HG02885 (cell line): ENCODE results near the gene CFAP141.
"Not testable (repeated sequence)": the region's sequence is repeated elsewhere in the genome, so short reads cannot be mapped to it uniquely, and the experiment has no call there.

Experiments
- ATAC-seq: cut with Tn5 transposase; IDR thresholded peaks from one replicate; pipeline ENCODE4 v1.9.1; 2021; ENCODE audit warnings: mild to moderate bottlenecking; ENCODE audit not compliant: unreplicated experiment, poor library complexity

The CFAP141 gene

GRCh38 chr1:154212083-154212482 is 6.0 kb upstream of the CFAP141 start:
- ATAC-seq, result no peak

GRCh38 chr1:154208677-154209388 is 2.7 kb upstream of the CFAP141 start:
- ATAC-seq, result no peak

DNA sequence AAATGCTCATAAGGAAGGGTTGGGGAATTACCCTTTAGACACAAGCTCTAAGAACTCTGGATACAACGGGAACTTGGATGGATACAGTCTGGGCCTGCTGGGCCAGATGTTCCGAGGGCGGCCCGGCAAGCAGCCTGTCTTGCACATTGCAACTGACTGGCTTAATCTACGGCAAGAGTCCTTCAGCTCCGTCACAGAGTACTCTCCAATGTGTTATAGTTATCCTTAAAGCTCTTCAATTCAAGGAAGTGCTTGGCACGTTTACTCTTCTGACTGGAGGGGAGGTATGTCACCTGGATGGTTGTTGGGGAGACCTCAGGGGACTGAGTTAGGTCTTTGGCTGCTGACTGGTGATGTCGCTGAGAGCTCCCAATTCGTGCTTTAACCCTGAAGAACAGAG is 1.1 kb upstream of the CFAP141 start:
- no peak for ATAC-seq

- not testable (repeated sequence) for ATAC-seq
Observed at GRCh38 chr1:154205778-154206177, 355 bp downstream of the CFAP141 start.

GRCh38 chr1:154199563-154199879 is 6.6 kb downstream of the CFAP141 start:
- ATAC-seq, result no peak

GRCh38 chr1:154198756-154199562 is 7.2 kb downstream of the CFAP141 start:
- no peak for ATAC-seq

DNA sequence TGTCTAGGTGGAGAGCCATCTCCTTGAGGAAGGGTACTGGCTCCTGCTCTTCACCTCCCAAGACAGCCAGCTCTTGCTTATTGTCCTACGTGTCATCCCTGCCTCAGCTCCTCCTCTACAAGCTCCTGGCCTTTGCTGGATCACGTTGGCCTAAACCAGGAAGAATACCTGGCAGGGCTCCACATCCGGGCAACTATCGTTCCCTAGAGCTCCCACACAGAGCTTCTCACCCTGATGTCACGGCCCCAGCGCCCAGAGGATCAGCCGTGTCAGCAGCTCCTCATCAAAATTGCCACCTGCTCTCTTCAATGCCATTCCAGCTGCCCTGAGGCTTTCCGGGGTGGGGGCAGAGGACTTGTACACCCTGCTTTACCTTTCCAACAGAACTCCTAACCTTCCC is 12.3 kb downstream of the CFAP141 start:
- ATAC-seq, result no peak

DNA sequence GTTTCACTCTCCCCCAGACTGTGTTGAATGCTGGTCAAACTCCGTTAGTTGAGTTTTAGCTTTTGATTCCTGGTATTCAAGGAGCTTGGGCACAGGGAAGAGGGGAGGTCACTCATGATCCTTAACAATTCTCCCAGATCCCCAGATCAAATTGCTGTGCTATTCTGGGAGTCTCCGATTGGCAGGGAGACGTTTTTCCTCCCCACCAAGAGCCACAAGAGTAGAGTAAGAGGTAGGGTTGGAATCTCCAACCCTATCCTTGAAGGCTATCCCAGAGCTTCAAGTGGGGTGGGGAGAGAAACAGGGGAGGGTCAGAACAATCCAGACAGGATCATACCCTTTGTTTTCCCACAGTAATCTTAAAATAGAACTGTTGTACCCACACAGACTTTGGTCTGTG is 13.7 kb downstream of the CFAP141 start:
- no peak for ATAC-seq

- no peak for ATAC-seq
Observed at GRCh38 chr1:154191990-154192461, 14.1 kb downstream of the CFAP141 start, which contains the start of gene TPM3. Gene TPM3 (minus strand): TSS chr1:154192100. CDS start chr1:154192018, 82 bp downstream.

GRCh38 chr1:154190550-154190949 is 15.6 kb downstream of the CFAP141 start:
- ATAC-seq, result no peak

GRCh38 chr1:154186852-154187501 is 19.2 kb downstream of the CFAP141 start:
- no peak for ATAC-seq

DNA sequence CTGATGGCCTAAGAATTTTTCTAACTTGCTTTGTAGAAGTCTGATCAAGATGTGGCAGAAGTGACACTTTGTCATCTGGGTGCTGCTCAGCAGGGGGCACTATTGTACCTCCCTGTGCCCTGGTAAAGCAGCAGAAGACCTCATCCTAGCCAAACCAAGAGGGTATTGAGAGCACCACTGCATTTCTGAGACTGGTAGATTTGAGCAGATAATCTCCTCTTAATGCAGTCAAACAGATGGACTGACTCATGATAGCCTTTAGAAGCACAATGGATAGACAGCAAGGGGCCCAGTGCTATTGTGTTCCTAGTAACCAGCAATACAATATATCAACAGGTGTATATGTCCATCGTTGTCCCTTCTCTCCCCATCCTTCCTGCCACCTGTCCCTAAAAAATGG is 20.0 kb downstream of the CFAP141 start:
- no peak for ATAC-seq

DNA sequence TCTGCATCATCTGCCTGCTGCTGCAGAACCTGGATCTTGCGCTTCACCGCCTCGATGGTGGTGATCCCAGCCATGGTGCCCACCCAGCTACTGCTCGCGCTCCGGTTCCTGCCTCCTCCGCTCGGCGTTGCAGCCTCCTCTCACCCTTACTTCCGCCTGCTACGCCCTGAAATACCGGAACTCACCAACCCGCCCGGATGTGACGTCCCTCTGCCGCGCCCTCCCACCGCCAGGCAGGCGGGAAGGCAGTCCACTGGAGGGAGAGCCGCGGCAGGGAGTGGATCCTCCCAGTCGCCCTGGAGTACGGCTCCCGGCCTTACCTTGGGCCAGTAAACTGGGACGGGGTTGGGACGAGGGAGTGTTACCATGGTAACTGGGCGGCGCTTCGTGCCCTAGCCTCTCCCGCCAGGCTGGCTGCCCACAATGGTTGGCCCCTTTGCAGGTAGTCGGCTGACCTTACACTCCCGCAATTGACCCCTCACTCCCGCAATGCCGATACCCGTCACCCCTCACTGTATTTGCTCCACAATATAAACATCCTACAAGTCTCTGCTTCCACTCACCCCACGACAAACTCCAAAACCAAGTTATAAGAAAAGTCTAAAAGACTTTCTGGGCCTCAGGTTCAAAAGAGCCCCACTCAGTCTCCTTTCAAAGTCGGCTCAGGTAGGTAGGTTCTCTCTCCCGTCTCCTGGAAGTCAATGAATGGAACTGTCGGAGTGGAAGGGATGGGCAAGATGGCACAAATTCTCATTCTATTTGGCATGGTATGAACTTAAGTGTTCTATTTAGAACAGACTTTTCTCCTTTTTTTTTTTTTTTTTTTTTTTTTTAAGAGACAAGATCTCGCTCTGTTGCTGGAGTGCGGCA is 22.9 kb downstream of the CFAP141 start:
- peak; percentile 80 for ATAC-seq

DNA sequence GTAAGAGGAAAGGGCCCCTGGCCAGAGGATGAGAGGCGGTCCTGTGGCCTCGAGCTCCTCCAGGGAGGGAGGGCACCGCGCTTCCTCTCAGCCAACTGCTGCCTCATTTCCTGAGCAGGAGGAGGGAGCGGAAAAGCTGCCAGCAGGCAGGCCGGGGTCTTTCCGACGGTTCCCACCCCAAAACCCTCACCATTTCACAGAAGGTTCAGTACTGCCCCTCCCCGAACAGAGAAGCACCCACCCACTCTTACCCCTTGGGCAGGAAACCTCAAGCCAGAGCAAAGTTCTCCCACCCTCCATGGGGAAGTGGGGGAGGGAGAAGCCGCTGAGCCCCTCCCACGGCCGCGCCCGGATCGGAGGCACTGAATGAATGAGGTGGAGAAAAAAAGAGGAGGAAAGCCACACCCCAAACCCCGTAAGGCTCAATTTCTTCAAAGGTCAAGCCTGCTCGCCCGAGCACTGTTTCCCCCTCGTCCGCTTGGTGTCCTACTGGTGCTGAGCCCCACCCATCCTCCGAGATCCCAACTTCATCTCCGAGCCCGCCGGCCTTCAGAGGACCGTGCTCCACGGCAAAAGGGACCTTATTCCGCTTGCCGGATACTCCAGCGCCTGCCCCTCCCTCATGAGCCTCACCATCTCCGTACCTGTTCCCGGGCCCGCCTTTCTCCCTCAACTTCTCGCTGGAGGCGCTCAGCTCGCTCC is 23.6 kb downstream of the CFAP141 start:
- peak; percentile 64 for ATAC-seq

- ATAC-seq, result no peak
Observed at GRCh38 chr1:154181944-154182343, 24.2 kb downstream of the CFAP141 start.

DNA sequence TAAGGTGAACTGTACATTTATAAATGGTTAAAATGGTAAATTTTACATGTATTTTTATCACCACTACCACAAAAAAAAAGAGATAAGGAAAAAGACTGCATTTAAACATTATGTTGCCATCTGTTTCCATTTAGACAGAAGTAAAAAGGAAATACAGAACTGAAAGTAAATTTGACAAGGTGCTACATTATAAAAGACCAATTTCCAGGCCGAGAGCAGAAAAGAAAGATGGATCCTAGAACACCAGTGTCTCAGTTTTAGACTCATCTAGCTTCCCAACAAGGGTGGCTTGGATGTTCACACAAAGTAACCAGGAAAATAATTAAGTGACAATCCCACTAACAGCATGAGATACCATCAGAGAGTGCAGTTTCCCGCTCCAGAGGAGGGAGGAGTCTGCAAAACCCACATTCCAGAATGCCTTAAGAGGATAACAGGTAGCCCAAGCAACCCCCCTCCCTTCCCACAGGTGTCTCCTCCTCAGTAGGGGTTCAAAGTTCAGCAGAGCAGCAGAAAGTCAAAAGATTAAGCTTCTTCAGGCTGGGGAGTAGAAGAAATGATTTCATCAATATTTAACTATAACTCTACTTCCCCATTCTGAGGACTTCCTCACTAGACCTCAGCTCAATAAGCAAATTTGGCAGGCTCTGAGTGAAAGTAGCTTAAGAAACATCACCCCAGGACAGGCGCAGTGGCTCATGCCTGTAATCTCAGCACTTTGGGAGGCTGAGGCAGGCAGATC is 26.0 kb downstream of the CFAP141 start:
- no peak for ATAC-seq

DNA sequence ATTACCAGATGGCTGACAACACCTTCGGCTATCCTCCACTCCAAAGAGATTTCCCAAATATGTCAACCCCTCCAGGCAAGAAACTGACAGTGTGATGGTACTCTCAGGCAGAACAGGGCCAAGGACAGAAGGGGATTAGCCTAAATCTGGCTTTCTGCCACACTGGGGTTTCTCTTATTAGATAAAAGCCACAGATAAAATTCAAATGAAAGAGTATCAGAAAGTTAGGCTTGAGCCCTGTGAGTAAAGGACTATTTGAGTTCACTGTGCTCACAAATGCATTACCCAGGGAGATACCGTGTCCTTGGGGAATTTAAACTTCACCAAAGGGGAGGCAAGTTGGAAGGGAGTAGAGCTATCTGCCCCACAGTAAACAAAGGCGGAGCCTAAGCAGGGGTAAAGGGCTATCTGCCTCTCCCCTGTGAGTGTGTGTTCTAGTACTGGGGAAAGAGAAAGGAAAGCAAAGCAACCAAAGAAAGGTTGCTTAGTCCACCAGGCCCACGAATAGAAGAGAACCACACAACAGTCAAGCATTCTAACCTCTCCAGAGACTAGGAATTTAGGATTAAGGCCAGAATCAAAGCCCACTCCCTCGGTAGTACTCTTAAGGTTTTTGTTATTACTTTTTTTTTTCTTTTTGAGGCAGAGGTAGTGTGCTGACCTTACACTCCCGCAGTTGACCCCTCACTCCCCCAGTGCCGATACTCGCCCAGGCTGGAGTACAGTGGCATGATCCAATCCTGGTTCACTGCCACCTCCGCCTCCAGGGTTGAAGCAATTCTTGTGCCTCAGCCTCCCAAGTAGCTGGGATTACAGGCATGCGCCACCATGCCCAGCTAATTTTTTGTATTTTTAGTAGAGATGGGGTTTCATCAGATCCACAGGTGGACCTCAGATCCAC is 27.0 kb downstream of the CFAP141 start:
- no peak for ATAC-seq

DNA sequence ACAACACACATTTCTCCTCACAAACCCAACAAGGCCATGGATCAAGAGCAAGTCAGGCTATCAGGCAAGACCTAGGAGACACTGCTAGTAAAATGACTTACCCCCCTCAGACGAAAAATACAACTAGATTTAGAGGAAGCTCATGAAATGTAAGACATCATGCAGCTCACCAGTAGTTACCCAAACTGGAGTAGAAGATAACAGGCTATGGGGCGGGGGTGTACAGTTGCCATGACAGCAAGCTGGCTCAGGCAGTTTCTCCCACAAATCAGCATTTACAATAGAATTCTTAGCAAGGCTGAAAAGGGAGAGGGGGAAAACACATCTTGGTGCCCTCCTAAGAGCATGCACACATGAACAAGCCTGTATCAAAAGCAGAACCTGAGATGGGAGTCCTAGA is 28.1 kb downstream of the CFAP141 start:
- ATAC-seq, result no peak
